ENCODE measurements around the gene RBBP8NL.

RBBP8NL gene

DNA sequence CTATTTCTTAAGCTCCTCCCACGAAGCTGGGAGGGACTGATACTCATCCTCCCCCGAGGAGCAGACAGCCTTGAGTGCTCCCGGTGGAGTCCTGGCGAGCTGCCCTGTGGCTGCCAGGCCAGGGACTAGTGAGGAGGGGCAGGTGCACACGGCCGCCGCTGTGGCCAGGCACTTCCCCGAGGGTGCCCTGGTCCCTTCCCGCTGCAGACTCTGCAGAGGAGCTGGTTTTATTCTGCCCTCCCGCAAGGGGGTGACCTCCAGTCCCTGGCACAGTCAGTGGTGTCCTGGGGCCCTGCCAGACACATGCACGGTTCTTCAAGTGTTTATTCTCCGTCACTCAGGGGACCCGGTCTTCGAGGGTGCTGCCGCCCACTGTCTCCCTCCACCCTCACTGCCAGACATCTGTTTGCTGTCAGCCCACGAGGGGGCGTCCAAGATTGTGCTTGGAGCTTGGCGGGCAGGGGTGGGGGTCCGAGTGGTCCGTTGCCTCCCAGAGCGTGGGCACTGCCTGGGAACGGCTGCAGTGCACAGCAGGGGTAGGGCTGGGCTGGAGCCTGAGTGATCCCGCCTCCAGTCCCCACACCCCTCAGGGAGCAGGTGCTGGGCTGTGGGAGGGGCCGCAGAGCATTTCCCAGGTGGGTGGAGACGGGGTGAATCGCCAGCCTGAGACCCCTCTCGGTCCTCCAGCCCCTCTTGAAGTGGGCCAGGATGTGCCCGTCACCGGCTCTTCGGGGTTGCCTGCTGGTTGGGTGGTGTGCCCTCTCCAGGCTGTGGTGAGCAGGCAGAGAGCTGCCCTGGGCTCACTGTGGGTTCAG, 17.2 kb downstream of the RBBP8NL start:
- no peak overlapping the region for H3K27ac ChIP-seq (ENCODE audit: low read depth, low read length, severe bottlenecking)
- no peaks in the 10 kb centered on the region for H3K36me3 ChIP-seq (ENCODE audit: control insufficient read depth, insufficient read depth, low read length)
- H3K4me1 ChIP-seq (ENCODE audit: control insufficient read depth, insufficient read depth, low read length, poor library complexity, severe bottlenecking), result no peaks in the 10 kb centered on the region
- 28 to 30% methylated on average over 25 to 28 of the region's 30 CpGs for whole genome bisulfite sequencing, 2 experiments (ENCODE audit: insufficient coverage in 2 of 2)
- no peaks in the 10 kb centered on the region for H3K9me3 ChIP-seq (ENCODE audit: control insufficient read depth, low read length)
- no peak overlapping the region for H3K4me3 ChIP-seq (ENCODE audit: extremely low read depth, insufficient read depth, low read length, poor library complexity, severe bottlenecking)

GRCh38 chr20:62409086-62409853, 18.1 kb downstream of the RBBP8NL start:
- 85 to 91% methylated on average over 9 to 11 of the region's 12 CpGs for WGBS, 2 experiments (ENCODE audit: insufficient coverage in 2 of 2)
- Histone ChIP-seq H3K9me3 (ENCODE audit: control insufficient read depth, low read length) (no peaks in the 10 kb centered on the region), H3K4me3 (ENCODE audit: extremely low read depth, insufficient read depth, low read length, poor library complexity, severe bottlenecking) (no peak overlapping the region), H3K4me1 (ENCODE audit: control insufficient read depth, insufficient read depth, low read length, poor library complexity, severe bottlenecking) (no peaks in the 10 kb centered on the region), H3K36me3 (ENCODE audit: control insufficient read depth, insufficient read depth, low read length) (no peaks in the 10 kb centered on the region), H3K27ac (ENCODE audit: low read depth, low read length, severe bottlenecking) (no peak overlapping the region)

- WGBS, 2 experiments (ENCODE audit: insufficient coverage in 2 of 2), result 84% methylated on average over 6 to 10 of the region's 12 CpGs
- Histone ChIP-seq H3K9me3 (ENCODE audit: control insufficient read depth, low read length) (no peaks in the 10 kb centered on the region), H3K4me3 (ENCODE audit: extremely low read depth, insufficient read depth, low read length, poor library complexity, severe bottlenecking) (no peak overlapping the region), H3K4me1 (ENCODE audit: control insufficient read depth, insufficient read depth, low read length, poor library complexity, severe bottlenecking) (no peaks in the 10 kb centered on the region), H3K36me3 (ENCODE audit: control insufficient read depth, insufficient read depth, low read length) (no peaks in the 10 kb centered on the region), H3K27ac (ENCODE audit: low read depth, low read length, severe bottlenecking) (no peak overlapping the region)
Measured at GRCh38 chr20:62408640-62409039, 18.7 kb downstream of the RBBP8NL start.

DNA sequence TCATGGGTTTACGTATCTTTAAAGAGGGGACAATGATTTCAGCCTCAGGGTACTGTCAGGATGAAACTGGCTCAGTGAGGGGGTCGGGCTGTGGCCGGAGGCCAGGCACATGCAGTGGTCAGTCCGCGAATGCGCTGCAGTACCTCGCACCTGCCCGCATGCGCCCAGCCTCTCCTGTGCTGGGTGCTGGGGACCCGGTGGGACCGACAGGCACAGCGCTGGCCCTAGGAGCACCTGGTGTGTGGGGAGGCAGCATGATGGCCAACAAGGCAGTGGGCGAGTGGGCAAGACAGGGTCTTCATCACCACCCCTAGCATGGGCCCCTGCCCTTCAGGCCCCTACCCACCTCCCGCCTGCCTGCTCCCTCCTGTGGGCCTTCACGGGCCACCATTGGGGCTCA, 19.3 kb downstream of the RBBP8NL start:
- no peaks in the 10 kb centered on the region for H3K36me3 ChIP-seq (ENCODE audit: control insufficient read depth, insufficient read depth, low read length)
- H3K9me3 ChIP-seq (ENCODE audit: control insufficient read depth, low read length), result no peaks in the 10 kb centered on the region
- H3K27ac ChIP-seq (ENCODE audit: low read depth, low read length, severe bottlenecking), result no peak overlapping the region
- H3K4me3 ChIP-seq (ENCODE audit: extremely low read depth, insufficient read depth, low read length, poor library complexity, severe bottlenecking), result no peak overlapping the region
- no peaks in the 10 kb centered on the region for H3K4me1 ChIP-seq (ENCODE audit: control insufficient read depth, insufficient read depth, low read length, poor library complexity, severe bottlenecking)
- WGBS, 2 experiments (ENCODE audit: insufficient coverage in 2 of 2), result 92% methylated on average over 13 to 15 of the region's 15 CpGs

DNA sequence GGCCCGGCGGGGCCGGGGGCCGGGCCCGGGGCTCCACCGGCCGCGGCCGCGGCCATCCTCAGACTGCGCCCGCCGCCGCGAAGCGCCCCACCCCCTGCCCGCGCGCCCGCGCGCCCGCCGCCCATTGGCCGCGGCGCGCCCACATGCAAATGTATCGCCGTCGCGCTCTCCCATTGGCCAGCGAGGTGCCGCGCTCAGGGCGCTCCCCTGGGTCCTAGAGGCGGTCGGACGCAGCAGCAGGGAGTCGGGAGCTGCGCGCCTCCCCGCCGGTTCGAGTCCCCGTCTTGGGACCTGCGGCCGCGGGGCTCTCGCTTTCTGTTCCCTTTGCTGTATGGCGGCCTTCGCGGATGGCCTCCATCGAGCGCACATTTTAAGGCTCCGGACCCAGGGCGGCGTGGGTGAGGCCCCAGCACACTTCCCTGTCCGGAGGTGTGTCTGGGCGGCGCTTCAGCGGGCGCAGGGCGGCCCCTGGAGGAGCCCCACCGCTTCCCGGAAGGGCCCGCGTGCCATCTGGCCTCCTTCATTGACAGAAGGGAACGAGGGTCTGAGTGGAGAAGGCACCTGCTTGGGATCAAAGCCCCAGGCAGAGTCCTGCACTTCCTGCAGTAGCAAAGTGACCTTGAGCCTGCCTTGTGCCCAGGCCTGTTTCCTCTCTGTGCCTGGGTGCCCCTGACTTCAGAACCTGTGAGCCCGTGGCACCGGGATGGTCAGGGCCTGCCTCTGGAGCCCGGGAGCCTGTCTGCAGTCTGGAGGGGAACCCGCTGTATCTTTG, 19.9 kb downstream of the RBBP8NL start, which contains the start of gene CABLES2:
CABLES2 (minus strand) TSS at position 65 of the 772 bp plus-strand sequence; CDS start at position 56, 9 bp downstream.
- Histone ChIP-seq H3K4me1 (ENCODE audit: control insufficient read depth, insufficient read depth, low read length, poor library complexity, severe bottlenecking) (no peaks in the 10 kb centered on the region), H3K9me3 (ENCODE audit: control insufficient read depth, low read length) (no peaks in the 10 kb centered on the region), H3K27ac (ENCODE audit: low read depth, low read length, severe bottlenecking) (no peak within 1 kb of the TSS), H3K36me3 (ENCODE audit: control insufficient read depth, insufficient read depth, low read length) (no peaks in the 10 kb centered on the region), H3K4me3 (ENCODE audit: extremely low read depth, insufficient read depth, low read length, poor library complexity, severe bottlenecking) (peak within 1 kb of the TSS; percentile 49)
- 10 to 12% methylated on average over 52 to 57 of the region's 73 CpGs for WGBS, 2 experiments (ENCODE audit: insufficient coverage in 2 of 2)

- no peaks in the 10 kb centered on the region for H3K36me3 ChIP-seq (ENCODE audit: control insufficient read depth, insufficient read depth, low read length)
- H3K4me1 ChIP-seq (ENCODE audit: control insufficient read depth, insufficient read depth, low read length, poor library complexity, severe bottlenecking), result no peaks in the 10 kb centered on the region
- H3K9me3 ChIP-seq (ENCODE audit: control insufficient read depth, low read length), result no peaks in the 10 kb centered on the region
- peak overlapping the region; percentile 49 for H3K4me3 ChIP-seq (ENCODE audit: extremely low read depth, insufficient read depth, low read length, poor library complexity, severe bottlenecking)
- no peak overlapping the region for H3K27ac ChIP-seq (ENCODE audit: low read depth, low read length, severe bottlenecking)
- WGBS, 2 experiments (ENCODE audit: insufficient coverage in 2 of 2), result 3 to 5% methylated on average over 24 to 28 of the region's 42 CpGs
Measured at GRCh38 chr20:62406635-62407176, 20.6 kb downstream of the RBBP8NL start.

DNA sequence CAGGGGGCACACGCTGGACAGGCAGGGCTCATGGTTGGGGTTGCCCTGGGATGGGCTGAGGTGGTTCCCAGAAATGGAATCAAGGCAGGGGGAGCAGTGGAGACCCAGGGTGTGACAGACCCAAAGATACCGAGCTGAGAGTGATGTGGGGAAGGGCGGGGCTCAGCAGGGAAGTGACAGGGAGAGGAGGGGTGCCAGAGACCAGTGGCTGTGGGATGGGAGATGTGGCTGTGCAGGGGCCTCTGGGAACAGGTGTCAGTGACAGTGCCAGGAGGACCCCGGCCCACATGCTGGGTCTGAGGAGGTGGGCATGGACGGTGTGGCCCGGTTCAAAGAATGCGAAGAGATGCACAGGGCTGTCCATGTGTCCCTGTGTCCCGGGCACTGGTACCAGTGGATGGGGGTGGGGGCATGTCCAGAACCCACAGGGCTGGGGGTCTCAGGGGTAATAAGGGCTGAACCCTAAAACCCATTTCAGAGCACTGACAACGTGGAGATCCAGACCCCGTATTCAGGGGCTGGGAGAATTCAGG, 21.3 kb downstream of the RBBP8NL start:
- Histone ChIP-seq H3K4me1 (ENCODE audit: control insufficient read depth, insufficient read depth, low read length, poor library complexity, severe bottlenecking) (no peaks in the 10 kb centered on the region), H3K4me3 (ENCODE audit: extremely low read depth, insufficient read depth, low read length, poor library complexity, severe bottlenecking) (peak overlapping the region; percentile 49), H3K9me3 (ENCODE audit: control insufficient read depth, low read length) (no peaks in the 10 kb centered on the region), H3K36me3 (ENCODE audit: control insufficient read depth, insufficient read depth, low read length) (no peaks in the 10 kb centered on the region), H3K27ac (ENCODE audit: low read depth, low read length, severe bottlenecking) (no peak overlapping the region)
- 78 to 89% methylated on average over 10 of the region's 10 CpGs for WGBS, 2 experiments (ENCODE audit: insufficient coverage in 2 of 2)

DNA sequence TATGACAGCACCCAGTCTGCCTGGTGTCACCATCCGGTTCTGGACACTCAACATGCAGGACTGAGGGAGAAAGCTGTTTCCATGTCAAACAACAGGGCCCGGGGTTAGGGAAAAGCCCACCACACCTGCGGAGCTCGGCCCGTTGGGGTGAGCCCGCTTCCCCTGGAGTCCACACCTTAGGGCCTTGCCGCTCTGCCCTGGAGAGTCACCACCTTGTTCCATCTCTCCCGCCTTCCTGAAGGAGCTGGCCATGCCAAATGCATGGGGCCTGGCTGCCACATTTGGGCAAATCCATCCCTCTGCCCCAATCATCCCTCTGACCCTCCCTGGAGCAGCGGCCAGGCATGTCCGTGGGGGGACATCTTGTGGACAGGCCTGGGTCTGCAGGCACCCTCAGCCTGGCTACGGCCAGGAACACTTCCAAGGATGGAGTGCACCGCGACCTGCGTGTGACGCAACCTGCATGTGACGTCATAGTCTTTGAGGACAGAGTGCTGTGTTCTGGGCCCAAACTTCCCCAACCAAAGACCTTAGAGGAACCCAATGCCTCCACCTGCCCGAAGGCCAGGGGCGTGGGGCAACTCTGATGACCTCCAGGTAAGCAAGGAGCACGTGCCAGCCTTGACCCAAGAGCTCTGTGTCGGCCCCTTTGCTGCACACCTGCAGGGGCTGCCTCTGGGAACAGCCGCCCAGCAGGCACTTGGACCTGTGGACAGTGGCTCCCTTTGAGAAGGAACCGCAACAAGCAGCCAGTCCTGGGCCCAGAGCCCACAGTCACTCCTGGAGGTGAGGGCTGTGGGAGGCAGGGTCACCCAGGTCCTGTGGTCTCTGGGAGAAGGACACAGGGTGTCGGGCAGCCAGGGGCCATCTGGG, 22.0 kb downstream of the RBBP8NL start:
- Histone ChIP-seq H3K4me1 (ENCODE audit: control insufficient read depth, insufficient read depth, low read length, poor library complexity, severe bottlenecking) (no peaks in the 10 kb centered on the region), H3K27ac (ENCODE audit: low read depth, low read length, severe bottlenecking) (no peak overlapping the region), H3K9me3 (ENCODE audit: control insufficient read depth, low read length) (no peaks in the 10 kb centered on the region), H3K4me3 (ENCODE audit: extremely low read depth, insufficient read depth, low read length, poor library complexity, severe bottlenecking) (no peak overlapping the region), H3K36me3 (ENCODE audit: control insufficient read depth, insufficient read depth, low read length) (no peaks in the 10 kb centered on the region)
- 79 to 87% methylated on average over 22 to 23 of the region's 23 CpGs for WGBS, 2 experiments (ENCODE audit: insufficient coverage in 2 of 2)

GRCh38 chr20:62404761-62405107, 22.6 kb downstream of the RBBP8NL start:
- Histone ChIP-seq H3K9me3 (ENCODE audit: control insufficient read depth, low read length) (no peaks in the 10 kb centered on the region), H3K27ac (ENCODE audit: low read depth, low read length, severe bottlenecking) (no peak overlapping the region), H3K4me1 (ENCODE audit: control insufficient read depth, insufficient read depth, low read length, poor library complexity, severe bottlenecking) (no peaks in the 10 kb centered on the region), H3K4me3 (ENCODE audit: extremely low read depth, insufficient read depth, low read length, poor library complexity, severe bottlenecking) (no peak overlapping the region), H3K36me3 (ENCODE audit: control insufficient read depth, insufficient read depth, low read length) (no peaks in the 10 kb centered on the region)
- 90 to 93% methylated on average over 11 to 12 of the region's 12 CpGs for WGBS, 2 experiments (ENCODE audit: insufficient coverage in 2 of 2)
